Stromal cell of bone marrow (primary cell): ENCODE measurements around the gene SAMD10.
"Not testable (repeated sequence)": the region's sequence is repeated elsewhere in the genome, so short reads cannot be mapped to it uniquely, and the experiment has no call there.

ENCODE experiments used
- DNase-seq: peaks from one replicate; pipeline ENCODE4 v3.0.0-alpha.2; 2012; ENCODE audit warnings: low read depth

SAMD10 gene

DNA sequence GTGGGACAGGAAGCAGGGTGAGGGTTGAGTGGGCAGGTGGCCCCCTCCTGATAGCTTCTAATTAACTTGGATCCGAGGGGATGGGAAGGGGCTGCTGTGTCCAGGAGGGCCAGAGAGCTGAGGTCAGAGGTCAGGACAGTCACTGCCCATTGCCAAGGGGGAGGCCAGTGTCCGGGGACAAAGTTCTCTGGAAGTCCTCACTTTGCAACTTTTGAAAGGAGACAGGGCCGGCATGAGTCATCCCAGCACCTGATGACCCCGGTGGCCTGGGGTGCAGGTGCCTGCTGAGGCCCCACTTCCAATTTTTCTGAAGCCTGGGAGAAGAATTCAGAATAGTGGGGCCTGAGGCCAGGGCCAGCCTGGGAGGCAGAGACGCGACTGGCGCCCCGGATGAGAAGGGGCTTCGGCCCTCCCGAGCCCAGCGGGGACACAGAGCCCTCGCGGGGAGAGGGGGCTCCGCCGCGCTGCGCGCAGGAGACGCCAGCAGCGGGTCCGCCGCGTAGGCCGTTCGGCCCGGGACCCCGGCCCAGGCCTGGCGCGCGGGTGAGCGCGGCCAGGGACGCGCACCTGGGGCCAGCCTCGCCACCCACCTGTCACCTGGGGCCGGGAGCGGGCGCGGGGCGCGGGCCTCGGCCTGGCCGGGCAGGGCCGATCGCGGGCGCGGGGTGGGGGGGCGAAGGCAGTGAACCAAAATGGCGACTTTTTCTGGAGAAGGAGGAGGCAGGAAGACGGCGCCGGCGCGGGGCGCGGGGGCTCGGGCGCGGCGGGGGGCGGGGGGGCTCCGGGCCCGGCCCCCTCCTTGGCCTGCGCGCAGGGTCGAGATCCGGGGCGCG lies 10.3 kb downstream of the SAMD10 start:
- DNase-seq = no peak

DNA sequence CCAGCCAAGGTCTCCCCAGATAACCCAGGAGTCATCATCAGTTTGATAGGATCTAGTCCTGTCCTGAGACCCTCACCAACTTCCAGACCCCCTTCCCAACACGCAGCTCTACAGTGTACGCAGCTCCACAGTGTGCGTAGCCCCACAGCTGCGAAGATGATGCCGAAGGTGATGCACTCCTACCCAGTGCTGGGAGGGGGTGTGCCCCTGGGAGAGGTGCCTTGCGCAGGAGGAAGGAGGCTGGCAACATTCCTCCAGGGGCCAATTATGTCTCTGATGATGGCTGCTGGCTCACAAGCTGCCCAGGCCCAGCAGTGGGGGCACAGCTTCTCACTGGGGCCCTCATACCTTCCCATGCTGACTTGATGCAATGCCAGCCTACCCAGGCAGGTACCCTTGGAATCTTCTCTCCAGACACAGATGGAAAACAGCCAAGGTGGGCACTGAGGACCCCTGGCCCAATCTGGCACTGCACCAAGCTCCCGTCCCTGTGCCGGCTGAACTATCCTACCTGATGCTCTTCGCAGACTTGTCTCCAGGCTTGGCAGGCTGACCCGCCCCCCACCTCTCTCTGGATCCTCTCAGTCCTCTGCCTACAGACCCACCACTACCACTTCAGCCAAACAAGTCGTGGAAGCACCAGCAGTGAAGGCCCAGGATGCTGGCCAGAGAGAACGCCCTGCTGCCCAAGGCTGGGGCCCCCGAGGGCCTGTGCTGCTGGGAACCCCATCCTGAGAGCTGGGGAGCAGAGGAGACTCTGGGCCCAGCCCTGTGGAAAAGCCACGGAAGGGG lies 11.1 kb downstream of the SAMD10 start:
- DNase-seq = no peak

GRCh38 chr20:63967330-63968135 lies 11.9 kb downstream of the SAMD10 start:
- no peak for DNase-seq

GRCh38 chr20:63966944-63967322 lies 12.5 kb downstream of the SAMD10 start:
- no peak for DNase-seq

GRCh38 chr20:63966172-63966943 lies 13.1 kb downstream of the SAMD10 start:
- no peak for DNase-seq

DNA sequence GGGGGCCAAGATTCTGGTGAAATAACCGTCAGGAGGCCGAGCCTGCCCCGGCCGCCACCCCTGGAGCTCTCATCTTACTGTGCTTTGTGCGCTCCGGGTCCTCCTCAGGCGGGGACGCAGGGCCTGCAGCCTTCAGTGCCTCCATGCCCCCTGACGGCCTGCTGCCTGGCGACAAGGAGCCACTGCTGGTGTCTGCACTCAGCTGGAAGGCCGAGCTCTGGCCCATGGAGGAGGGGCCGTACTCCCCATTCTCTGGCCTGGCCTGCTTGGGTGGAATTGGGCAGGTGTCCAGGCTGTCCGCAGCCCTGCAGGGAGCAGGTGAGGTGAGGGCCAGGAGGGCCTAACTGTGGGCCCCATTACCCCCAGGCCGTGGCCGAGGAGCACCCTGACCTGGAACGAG lies 15.0 kb downstream of the SAMD10 start:
- DNase-seq = no peak

DNA sequence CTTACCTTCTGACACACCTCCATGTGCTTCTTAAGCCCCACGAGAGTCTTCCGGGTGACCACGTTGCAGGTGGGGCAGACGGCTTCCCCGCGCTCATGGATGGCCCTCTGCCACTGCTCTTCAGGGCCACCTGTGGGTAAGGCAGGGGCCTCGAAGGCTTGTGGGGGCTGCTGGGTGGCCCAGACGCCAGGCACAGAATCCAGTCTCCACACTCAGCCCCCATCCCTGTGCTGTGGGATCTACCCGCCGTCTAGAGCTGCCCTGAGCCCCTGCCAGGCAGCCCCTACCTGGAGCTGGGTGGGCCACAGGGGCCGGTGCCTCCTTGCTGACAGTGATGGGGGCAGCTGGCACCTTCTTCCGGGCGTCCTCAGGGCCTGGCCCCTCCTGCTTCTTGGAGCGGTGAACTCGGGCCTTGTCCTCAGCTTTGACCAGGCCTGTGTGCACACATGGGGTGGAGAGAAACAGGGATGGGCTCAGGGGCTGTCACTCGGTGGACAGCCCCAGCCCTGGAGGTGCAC lies 15.6 kb downstream of the SAMD10 start:
- DNase-seq = no peak

- no peak for DNase-seq
Observed at GRCh38 chr20:63963348-63963741, 16.1 kb downstream of the SAMD10 start.

GRCh38 chr20:63962426-63963347 lies 16.8 kb downstream of the SAMD10 start:
- no peak for DNase-seq

- no peak for DNase-seq
Observed at GRCh38 chr20:63961664-63962425, 17.6 kb downstream of the SAMD10 start.

DNA sequence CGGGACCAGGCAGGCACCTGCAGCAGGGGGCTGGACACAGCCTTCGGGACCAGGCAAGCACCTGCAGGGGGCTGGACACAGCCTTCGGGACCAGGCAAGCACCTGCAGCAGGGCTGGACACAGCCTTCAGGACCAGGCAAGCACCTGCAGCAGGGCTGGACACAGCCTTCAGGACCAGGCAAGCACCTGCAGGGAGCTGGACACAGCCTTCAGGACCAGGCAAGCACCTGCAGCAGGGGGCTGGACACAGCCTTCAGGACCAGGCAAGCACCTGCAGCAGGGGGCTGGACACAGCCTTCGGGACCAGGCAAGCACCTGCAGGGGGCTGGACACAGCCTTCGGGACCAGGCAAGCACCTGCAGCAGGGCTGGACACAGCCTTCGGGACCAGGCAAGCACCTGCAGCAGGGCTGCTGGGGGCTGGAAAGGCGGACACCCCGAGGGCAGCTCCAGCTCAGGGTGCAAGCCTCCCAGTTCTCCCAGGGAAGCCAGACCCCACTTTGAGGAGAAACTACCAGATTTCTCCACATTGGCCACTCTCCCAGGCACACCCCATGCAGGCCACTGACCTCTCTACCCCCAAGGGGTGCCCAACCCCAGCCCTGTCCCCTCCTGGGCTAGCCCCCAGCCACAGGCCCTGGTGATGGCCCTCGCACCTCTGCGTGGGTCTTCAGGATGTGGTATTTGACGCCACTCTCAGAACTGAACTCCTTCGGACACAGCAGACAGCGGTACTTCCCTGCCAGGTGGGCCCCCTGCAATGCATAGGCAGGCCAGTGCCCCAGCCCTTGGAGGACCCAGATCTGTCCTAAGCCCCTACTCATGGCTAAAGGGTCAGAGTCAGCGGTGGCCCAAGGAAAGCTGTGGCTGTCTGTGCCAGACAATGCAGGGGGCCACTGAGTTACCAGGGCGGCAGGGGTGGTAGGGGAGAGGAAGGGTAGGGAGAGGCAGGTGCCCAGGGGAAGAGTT lies 18.5 kb downstream of the SAMD10 start:
- DNase-seq = not testable (repeated sequence)

GRCh38 chr20:63959699-63960075 lies 19.8 kb downstream of the SAMD10 start:
- no peak for DNase-seq

- DNase-seq = no peak
Observed at GRCh38 chr20:63958964-63959698, 20.3 kb downstream of the SAMD10 start.

GRCh38 chr20:63958471-63958870 lies 21.0 kb downstream of the SAMD10 start:
- no peak for DNase-seq

DNA sequence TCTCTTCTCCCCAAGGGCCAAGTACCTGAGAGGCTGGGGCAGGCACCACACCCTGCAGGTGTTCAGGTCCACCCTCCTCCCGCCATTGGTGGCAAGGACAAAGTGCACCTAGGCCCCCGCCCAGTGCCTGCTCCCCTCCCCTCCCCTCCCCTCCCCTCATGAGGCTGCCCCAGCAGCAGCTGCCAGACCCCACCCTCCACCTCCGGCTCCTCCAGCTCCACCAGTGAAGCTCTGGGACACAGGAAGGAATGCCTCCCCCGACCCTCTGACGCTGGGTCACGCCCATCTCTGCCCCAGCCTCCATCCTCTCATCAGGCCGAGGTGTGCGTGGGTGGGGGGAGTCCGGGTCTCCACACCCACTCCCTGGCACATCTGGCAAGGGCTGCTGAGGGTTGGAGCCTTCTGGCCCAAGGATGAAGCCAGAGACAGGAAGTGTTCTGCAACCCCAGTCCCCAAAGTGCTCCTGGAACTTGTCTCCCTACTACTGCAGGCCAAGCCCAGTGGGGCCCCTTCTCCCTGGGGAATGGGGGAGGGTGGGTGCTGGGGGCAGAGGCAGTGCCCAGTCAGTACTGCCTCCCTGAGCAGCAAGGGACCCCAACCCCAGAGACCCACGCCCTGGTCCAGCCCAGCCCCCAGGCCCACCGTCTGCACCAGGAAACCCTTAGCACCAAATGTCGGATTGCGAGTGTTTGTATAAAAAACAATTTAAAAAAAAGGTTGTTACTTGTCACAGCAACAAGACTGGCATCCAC lies 21.6 kb downstream of the SAMD10 start:
- no peak for DNase-seq

DNA sequence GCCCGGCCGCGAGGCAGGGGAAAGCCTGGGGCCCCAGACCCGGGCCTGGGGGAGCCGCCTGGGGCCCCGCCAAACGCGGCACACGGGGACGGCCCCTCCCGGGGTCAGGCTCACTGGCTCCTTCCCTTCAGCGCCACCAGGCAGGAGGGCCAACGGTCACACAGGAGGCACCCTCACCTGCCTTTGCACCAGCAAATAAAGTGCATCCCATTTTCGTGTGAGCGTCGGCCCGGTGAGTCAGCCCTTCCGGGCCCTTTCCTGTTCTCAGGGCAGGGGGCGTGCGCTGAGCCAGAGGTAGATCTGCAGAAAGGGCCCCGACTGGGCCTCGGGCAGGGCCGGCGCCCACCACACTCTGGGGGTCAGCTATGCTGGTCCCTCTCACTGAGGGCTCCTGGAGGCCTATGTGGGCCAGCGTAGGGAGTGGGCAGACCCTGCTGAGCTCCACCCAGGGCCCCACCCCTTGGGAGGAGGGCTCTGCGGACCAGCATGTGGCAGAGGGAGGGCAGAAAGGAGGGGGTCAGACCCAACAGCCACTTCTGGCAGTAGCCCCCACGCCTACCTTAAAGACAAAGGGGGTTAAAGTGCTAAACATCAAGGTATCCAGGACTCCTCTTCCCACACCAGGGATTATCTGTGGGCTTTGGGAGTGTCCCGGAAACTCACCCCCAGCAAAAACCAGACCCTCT lies 22.3 kb downstream of the SAMD10 start:
- no peak for DNase-seq

- DNase-seq = no peak
Observed at GRCh38 chr20:63956664-63957003, 22.8 kb downstream of the SAMD10 start.
